ENCODE results near the gene SPON1. TPM values are rescaled to one million over a fixed set of nuclear protein-coding genes. Genes with fewer than 3 reads are reported as not detected.

The SPON1 gene
- total and polyA plus RNA-seq, 10 of the 15 experiments (the other 5 are each of a cell fraction or from before 2014, with no cell fraction given) = 0.13 to 1.1 (median 0.18) TPM; not detected in 5

DNA sequence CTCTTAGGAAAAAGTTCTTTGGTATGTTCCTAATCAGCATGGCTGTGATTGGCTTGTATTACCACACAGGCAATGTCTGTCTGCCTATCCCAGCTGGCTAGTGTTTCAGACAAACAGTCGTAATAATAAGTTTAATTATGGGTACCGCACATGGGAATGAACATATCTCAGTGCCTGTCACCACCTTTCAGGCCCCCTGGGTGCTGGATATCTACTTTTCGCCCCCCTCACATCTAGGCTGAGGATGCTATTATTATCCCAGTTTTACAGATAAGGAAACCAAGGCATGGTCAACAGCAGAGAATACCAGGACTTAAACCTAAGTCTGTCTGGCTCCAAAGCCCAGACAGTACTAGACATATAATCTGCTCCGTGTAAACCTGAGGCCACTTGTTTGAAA, 174.8 kb downstream of the SPON1 start:
- SMC1A ChIA-PET (ENCODE audit: uncharacterized antibody, unreplicated experiment) = no interaction called here
- no peak overlapping the region for H3K27ac ChIP-seq (ENCODE audit: control insufficient read depth, insufficient read depth)
- no TSS peak for BruUV-seq (replicated peaks)
- in situ Hi-C loops (cut with MboI) = no loop called here
- H3K9ac ChIP-seq (ENCODE audit: control insufficient read depth, insufficient read depth, low read length) = no peak overlapping the region
- FAIRE-seq (no peak), ATAC-seq (no peak), DNase-seq (ENCODE audit: low read depth, low spot score) (no peak)
- H3K27me3 ChIP-seq (replicated peaks in 1 of 2; ENCODE audit: control insufficient read depth in 2 of 2, insufficient read depth in 2 of 2, low read length in 1 of 2) = no peaks in the 10 kb centered on the region
- H4K20me1 ChIP-seq (ENCODE audit: control insufficient read depth, insufficient read depth) = no peaks in the 10 kb centered on the region
- H3K4me1 ChIP-seq (ENCODE audit: control insufficient read depth, insufficient read depth, low read length) = no peaks in the 10 kb centered on the region
- intact Hi-C loops (cut with micrococcal nuclease; ENCODE audit: unreplicated experiment) = no loop called here
- CTCF ChIA-PET = no interaction called here
- TF ChIP-seq, protein P1, sequence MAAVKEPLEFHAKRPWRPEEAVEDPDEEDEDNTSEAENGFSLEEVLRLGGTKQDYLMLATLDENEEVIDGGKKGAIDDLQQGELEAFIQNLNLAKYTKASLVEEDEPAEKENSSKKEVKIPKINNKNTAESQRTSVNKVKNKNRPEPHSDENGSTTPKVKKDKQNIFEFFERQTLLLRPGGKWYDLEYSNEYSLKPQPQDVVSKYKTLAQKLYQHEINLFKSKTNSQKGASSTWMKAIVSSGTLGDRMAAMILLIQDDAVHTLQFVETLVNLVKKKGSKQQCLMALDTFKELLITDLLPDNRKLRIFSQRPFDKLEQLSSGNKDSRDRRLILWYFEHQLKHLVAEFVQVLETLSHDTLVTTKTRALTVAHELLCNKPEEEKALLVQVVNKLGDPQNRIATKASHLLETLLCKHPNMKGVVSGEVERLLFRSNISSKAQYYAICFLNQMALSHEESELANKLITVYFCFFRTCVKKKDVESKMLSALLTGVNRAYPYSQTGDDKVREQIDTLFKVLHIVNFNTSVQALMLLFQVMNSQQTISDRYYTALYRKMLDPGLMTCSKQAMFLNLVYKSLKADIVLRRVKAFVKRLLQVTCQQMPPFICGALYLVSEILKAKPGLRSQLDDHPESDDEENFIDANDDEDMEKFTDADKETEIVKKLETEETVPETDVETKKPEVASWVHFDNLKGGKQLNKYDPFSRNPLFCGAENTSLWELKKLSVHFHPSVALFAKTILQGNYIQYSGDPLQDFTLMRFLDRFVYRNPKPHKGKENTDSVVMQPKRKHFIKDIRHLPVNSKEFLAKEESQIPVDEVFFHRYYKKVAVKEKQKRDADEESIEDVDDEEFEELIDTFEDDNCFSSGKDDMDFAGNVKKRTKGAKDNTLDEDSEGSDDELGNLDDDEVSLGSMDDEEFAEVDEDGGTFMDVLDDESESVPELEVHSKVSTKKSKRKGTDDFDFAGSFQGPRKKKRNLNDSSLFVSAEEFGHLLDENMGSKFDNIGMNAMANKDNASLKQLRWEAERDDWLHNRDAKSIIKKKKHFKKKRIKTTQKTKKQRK (IDR thresholded peaks at IDR 0.05; ENCODE audit: low read depth, low read length) = no peak
- TF ChIP-seq SMAD1 (IDR thresholded peaks at IDR 0.05; ENCODE audit: low read depth, partially characterized antibody) (no peak), CBFB (IDR thresholded peaks at IDR 0.05; ENCODE audit: low read depth) (no peak), SPI1 (IDR thresholded peaks at IDR 0.05; ENCODE audit: borderline replicate concordance, insufficient read depth, low read depth, low read length) (no peak), CREB1 (IDR thresholded peaks at IDR 0.05; ENCODE audit: low read depth) (no peak), CBX5 (IDR thresholded peaks at IDR 0.05; ENCODE audit: low read depth) (no peak), SREBF2 (IDR thresholded peaks at IDR 0.05; ENCODE audit: low read length) (no peak), ZNF207 (IDR thresholded peaks at IDR 0.05; ENCODE audit: borderline replicate concordance) (no peak), NR2C1 (IDR thresholded peaks at IDR 0.05) (no peak), YY1 (IDR thresholded peaks at IDR 0.05; ENCODE audit: low read depth, low read length) (no peak), POU2F2 (IDR thresholded peaks at IDR 0.05; ENCODE audit: borderline replicate concordance, low read depth, low read length) (no peak), BRCA1 (IDR thresholded peaks at IDR 0.05; ENCODE audit: low read depth, low read length) (no peak)
- TF ChIP-seq, protein P2, sequence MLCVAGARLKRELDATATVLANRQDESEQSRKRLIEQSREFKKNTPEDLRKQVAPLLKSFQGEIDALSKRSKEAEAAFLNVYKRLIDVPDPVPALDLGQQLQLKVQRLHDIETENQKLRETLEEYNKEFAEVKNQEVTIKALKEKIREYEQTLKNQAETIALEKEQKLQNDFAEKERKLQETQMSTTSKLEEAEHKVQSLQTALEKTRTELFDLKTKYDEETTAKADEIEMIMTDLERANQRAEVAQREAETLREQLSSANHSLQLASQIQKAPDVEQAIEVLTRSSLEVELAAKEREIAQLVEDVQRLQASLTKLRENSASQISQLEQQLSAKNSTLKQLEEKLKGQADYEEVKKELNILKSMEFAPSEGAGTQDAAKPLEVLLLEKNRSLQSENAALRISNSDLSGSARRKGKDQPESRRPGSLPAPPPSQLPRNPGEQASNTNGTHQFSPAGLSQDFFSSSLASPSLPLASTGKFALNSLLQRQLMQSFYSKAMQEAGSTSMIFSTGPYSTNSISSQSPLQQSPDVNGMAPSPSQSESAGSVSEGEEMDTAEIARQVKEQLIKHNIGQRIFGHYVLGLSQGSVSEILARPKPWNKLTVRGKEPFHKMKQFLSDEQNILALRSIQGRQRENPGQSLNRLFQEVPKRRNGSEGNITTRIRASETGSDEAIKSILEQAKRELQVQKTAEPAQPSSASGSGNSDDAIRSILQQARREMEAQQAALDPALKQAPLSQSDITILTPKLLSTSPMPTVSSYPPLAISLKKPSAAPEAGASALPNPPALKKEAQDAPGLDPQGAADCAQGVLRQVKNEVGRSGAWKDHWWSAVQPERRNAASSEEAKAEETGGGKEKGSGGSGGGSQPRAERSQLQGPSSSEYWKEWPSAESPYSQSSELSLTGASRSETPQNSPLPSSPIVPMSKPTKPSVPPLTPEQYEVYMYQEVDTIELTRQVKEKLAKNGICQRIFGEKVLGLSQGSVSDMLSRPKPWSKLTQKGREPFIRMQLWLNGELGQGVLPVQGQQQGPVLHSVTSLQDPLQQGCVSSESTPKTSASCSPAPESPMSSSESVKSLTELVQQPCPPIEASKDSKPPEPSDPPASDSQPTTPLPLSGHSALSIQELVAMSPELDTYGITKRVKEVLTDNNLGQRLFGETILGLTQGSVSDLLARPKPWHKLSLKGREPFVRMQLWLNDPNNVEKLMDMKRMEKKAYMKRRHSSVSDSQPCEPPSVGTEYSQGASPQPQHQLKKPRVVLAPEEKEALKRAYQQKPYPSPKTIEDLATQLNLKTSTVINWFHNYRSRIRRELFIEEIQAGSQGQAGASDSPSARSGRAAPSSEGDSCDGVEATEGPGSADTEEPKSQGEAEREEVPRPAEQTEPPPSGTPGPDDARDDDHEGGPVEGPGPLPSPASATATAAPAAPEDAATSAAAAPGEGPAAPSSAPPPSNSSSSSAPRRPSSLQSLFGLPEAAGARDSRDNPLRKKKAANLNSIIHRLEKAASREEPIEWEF (IDR thresholded peaks at IDR 0.05; ENCODE audit: insufficient replicate concordance, low read depth, low read length) = no peak
- TF ChIP-seq, protein P3, sequence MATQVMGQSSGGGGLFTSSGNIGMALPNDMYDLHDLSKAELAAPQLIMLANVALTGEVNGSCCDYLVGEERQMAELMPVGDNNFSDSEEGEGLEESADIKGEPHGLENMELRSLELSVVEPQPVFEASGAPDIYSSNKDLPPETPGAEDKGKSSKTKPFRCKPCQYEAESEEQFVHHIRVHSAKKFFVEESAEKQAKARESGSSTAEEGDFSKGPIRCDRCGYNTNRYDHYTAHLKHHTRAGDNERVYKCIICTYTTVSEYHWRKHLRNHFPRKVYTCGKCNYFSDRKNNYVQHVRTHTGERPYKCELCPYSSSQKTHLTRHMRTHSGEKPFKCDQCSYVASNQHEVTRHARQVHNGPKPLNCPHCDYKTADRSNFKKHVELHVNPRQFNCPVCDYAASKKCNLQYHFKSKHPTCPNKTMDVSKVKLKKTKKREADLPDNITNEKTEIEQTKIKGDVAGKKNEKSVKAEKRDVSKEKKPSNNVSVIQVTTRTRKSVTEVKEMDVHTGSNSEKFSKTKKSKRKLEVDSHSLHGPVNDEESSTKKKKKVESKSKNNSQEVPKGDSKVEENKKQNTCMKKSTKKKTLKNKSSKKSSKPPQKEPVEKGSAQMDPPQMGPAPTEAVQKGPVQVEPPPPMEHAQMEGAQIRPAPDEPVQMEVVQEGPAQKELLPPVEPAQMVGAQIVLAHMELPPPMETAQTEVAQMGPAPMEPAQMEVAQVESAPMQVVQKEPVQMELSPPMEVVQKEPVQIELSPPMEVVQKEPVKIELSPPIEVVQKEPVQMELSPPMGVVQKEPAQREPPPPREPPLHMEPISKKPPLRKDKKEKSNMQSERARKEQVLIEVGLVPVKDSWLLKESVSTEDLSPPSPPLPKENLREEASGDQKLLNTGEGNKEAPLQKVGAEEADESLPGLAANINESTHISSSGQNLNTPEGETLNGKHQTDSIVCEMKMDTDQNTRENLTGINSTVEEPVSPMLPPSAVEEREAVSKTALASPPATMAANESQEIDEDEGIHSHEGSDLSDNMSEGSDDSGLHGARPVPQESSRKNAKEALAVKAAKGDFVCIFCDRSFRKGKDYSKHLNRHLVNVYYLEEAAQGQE (IDR thresholded peaks at IDR 0.05; ENCODE audit: low read depth, low read length) = no peak
- POLR2A ChIA-PET = no interaction called here
- no peak overlapping the region for H3K4me2 ChIP-seq (ENCODE audit: control insufficient read depth, insufficient read depth)
- no peaks in the 10 kb centered on the region for H3K36me3 ChIP-seq (ENCODE audit: control insufficient read depth in 2 of 2, insufficient read depth in 2 of 2, low read length in 1 of 2)
- no peaks in the 10 kb centered on the region for H3K9me3 ChIP-seq (replicated peaks; ENCODE audit: control insufficient read depth, insufficient read depth, low read length)
- H2AFZ ChIP-seq (ENCODE audit: control insufficient read depth, low read depth, low read length) = no peak overlapping the region
- no peaks in the 10 kb centered on the region for H3K79me2 ChIP-seq (ENCODE audit: control insufficient read depth, insufficient read depth, low read length)
- WGBS (ENCODE audit: insufficient coverage, insufficient replicate concordance, low lambda C conversion rate, missing lambda C conversion rate) = 21% methylated on average over 4 of the region's 4 CpGs
- no peak overlapping the region for H3K4me3 ChIP-seq
- RAD21 ChIA-PET (ENCODE audit: unreplicated experiment) = no interaction called here
